ENCODE data around the gene PAX5. TPM values are rescaled to one million over a fixed set of nuclear protein-coding genes. Genes with fewer than 3 reads are reported as not detected.

The PAX5 gene
- polyA plus RNA-seq, 1 experiment: not detected

DNA sequence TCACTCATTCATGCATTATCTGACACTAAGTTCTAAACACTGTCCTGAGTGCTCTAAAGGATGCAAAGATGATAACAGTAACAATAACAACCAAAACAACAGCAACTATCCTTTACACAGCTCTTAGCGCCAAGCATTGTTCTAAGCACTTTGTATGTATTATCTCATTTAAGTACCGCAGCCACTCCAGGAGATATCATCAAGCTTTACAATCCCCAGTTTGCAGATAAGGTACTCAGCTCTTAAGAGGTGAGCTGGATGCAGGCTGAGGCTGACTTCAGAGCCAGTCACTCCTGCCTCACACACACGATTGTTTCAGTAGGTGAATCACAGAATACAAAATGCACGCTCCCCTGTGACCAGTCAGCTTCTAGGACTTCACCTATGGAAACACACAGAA is 141.8 kb downstream of the PAX5 start:
- no peak for DNase-seq (ENCODE audit: low read depth)
- POLR2A ChIA-PET: no interaction called here
- no peaks in the 10 kb centered on the region for H3K36me3 ChIP-seq (ENCODE audit: control insufficient read depth, insufficient read depth, low read length)
- H3K4me3 ChIP-seq (ENCODE audit: low read depth, low read length): no peak overlapping the region
- CTCF ChIA-PET: interaction anchor here (0.6 to 1.7 kb wide), 2 partner anchors 19 to 325 kb away, joined by 3 to 7 read pairs; no protein-coding TSS in a partner anchor
- TF ChIP-seq, protein P1, sequence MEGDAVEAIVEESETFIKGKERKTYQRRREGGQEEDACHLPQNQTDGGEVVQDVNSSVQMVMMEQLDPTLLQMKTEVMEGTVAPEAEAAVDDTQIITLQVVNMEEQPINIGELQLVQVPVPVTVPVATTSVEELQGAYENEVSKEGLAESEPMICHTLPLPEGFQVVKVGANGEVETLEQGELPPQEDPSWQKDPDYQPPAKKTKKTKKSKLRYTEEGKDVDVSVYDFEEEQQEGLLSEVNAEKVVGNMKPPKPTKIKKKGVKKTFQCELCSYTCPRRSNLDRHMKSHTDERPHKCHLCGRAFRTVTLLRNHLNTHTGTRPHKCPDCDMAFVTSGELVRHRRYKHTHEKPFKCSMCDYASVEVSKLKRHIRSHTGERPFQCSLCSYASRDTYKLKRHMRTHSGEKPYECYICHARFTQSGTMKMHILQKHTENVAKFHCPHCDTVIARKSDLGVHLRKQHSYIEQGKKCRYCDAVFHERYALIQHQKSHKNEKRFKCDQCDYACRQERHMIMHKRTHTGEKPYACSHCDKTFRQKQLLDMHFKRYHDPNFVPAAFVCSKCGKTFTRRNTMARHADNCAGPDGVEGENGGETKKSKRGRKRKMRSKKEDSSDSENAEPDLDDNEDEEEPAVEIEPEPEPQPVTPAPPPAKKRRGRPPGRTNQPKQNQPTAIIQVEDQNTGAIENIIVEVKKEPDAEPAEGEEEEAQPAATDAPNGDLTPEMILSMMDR (IDR thresholded peaks at IDR 0.05; ENCODE audit: insufficient read depth, low read depth, low read length): no peak
- peaks cover 30% of the 10 kb centered on the region for H3K27me3 ChIP-seq (ENCODE audit: control insufficient read depth, insufficient read depth, low read length)

GRCh38 chr9:36891341-36891811 is 142.7 kb downstream of the PAX5 start:
- no peak overlapping the region for H3K4me3 ChIP-seq (ENCODE audit: low read depth, low read length)
- CTCF ChIA-PET: interaction anchor here (1.7 kb wide), 1 partner anchor 18 kb away, joined by 7 read pairs; no protein-coding TSS in a partner anchor
- H3K36me3 ChIP-seq (ENCODE audit: control insufficient read depth, insufficient read depth, low read length): no peaks in the 10 kb centered on the region
- H3K27me3 ChIP-seq (ENCODE audit: control insufficient read depth, insufficient read depth, low read length): peaks cover 22% of the 10 kb centered on the region
- TF ChIP-seq, protein P1 (IDR thresholded peaks at IDR 0.05; ENCODE audit: insufficient read depth, low read depth, low read length): no peak
- no peak for DNase-seq (ENCODE audit: low read depth)
- POLR2A ChIA-PET: no interaction called here

DNA sequence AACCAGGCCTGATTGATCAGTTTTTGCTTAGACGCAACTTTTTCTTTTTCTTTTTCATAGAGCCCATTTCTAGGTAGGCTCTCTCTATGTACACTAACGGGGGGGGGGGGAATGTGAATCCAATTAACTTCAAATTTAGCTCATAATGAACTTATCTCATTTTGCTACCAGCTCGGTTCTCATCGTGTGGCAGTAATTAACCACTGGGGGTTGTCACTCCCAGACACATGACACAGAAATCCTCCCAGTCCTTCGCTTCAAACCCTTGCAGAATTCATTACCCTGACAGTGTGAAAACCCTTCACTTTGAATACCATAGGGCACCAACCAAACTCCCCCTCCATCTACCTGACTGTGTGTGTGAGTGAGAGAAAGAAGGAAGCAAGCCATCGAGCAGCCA is 144.2 kb downstream of the PAX5 start:
- no peaks in the 10 kb centered on the region for H3K36me3 ChIP-seq (ENCODE audit: control insufficient read depth, insufficient read depth, low read length)
- H3K27me3 ChIP-seq (ENCODE audit: control insufficient read depth, insufficient read depth, low read length): peaks cover 23% of the 10 kb centered on the region
- CTCF ChIA-PET: interaction anchor here (1.4 kb wide), 1 partner anchor 9 kb away, joined by 3 read pairs; no protein-coding TSS in a partner anchor

GRCh38 chr9:36888551-36888950 is 145.5 kb downstream of the PAX5 start:
- H3K27me3 ChIP-seq (ENCODE audit: control insufficient read depth, insufficient read depth, low read length): peaks cover 23% of the 10 kb centered on the region
- POLR2A ChIA-PET: no interaction called here
- TF ChIP-seq, protein P1 (IDR thresholded peaks at IDR 0.05; ENCODE audit: insufficient read depth, low read depth, low read length): no peak

More for the DNA sequence above, 144.2 kb downstream of the PAX5 start:
- H3K4me3 ChIP-seq (ENCODE audit: low read depth, low read length): no peak overlapping the region
- POLR2A ChIA-PET: no interaction called here
- TF ChIP-seq, protein P1 (IDR thresholded peaks at IDR 0.05; ENCODE audit: insufficient read depth, low read depth, low read length): no peak
- no peak for DNase-seq (ENCODE audit: low read depth)

GRCh38 chr9:36884721-36885120 is 149.3 kb downstream of the PAX5 start:
- no peak for DNase-seq (ENCODE audit: low read depth)
- H3K36me3 ChIP-seq (ENCODE audit: control insufficient read depth, insufficient read depth, low read length): no peaks in the 10 kb centered on the region
- TF ChIP-seq, protein P1 (IDR thresholded peaks at IDR 0.05; ENCODE audit: insufficient read depth, low read depth, low read length): no peak
- ChIA-PET CTCF (interaction anchor here (3.6 kb wide), 1 partner anchor 10 kb away, joined by 34 read pairs; no protein-coding TSS in a partner anchor), POLR2A (no interaction called here)
- H3K4me3 ChIP-seq (ENCODE audit: low read depth, low read length): no peak overlapping the region
- peaks cover 19% of the 10 kb centered on the region for H3K27me3 ChIP-seq (ENCODE audit: control insufficient read depth, insufficient read depth, low read length)

More at GRCh38 chr9:36888551-36888950, 145.5 kb downstream of the PAX5 start:
- CTCF ChIA-PET: interaction anchor here (1.4 to 1.5 kb wide), 2 partner anchors 8 to 16 kb away, joined by 3 to 5 read pairs; no protein-coding TSS in a partner anchor
- no peak overlapping the region for H3K4me3 ChIP-seq (ENCODE audit: low read depth, low read length)
- DNase-seq (ENCODE audit: low read depth): no peak
- H3K36me3 ChIP-seq (ENCODE audit: control insufficient read depth, insufficient read depth, low read length): no peaks in the 10 kb centered on the region

Measured in BJ (cell line).